Activated CD4-positive, CD25-positive, alpha-beta regulatory T cell treated with anti-CD3 and anti-CD28 coated beads, Interleukin-2, amount 50 U/mL, for 72 hours (primary cell): ENCODE measurements around the gene SARNP.
A peak's percentile ranks its signal among the peaks of the same experiment; 100 is the strongest.
"Not testable (repeated sequence)": the region's sequence is repeated elsewhere in the genome, so short reads cannot be mapped to it uniquely, and the experiment has no call there.

Experiments used
- DNase-seq: peaks from one replicate; pipeline ENCODE4 v3.0.0; 2021

Gene SARNP

DNA sequence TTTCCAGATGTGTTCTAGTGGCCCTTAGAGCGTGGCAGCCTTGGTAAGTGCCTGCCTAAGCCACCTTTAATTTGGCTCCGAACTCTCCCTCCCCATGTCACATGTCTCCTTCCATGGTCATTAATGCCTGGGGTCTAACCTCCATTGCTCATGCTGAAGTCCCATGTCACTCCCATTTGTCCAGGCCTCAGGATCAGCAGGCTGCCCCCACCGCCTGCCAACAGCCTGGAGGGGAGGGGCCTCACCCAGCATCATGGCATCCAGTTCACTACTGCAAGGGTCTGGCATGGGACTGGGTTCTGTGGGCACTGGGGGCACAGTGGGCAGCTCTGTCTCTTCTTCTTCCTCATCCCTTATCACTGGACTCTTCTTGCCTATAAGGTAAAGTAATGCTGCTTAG is 20.8 kb upstream of the SARNP start:
- no peak for DNase-seq

DNA sequence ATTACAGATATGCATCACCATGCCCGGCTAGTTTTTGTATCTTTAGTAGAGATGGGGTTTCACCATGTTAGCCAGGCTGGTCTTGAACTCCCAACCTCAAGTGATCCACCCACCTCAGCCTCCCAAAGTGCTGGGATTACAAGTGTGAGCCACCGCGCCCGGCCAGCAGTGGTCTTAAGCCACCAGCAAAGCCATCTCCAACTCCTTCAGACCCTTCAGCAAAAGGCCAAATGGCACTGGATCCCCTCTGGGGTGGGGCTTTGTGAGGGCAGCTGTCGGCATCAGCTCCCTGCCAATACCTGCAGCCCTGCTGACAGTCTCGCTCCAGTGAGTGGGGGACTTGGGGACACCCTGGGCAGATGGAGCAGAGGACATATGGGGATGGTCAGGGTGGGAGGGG is 16.9 kb upstream of the SARNP start:
- not testable (repeated sequence) for DNase-seq

DNA sequence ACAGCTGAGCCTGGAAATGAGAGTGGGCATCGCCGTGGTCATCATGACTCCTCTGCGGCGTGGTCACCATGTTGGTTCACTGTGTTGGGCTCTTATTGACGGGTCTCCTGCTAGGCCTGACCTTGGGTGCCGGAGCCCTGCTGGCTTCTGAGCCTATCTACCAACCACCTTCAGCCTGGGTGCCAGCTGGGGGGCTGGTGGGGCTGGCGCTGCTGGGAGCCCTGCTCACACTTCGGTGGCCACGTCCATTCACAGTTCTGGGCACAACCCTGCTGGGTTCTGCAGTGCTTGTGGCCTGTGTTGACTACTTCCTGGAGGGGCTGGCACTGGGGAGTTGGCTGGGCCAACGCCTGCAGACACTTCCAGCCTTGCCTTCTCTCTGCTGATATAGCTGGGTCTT is 15.5 kb upstream of the SARNP start:
- DNase-seq = no peak

DNA sequence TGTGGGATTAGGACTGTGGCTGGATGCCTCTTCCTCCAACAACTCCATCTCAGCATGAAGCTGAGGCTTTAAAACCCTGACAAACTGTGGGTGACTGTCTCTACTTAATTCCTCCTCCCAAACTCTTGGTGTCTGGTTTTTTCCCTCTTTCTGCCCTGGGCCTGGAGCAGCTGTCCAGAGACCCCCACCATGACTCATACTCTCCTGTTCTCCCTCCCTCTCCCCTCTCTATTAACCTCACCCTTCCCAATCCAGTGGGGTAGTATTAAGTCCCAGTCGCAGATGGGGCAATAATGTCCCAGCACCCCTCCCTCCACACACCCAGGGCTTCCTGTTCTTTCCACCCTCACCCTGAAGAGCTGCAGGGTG is 13.9 kb upstream of the SARNP start:
- DNase-seq = no peak

DNA sequence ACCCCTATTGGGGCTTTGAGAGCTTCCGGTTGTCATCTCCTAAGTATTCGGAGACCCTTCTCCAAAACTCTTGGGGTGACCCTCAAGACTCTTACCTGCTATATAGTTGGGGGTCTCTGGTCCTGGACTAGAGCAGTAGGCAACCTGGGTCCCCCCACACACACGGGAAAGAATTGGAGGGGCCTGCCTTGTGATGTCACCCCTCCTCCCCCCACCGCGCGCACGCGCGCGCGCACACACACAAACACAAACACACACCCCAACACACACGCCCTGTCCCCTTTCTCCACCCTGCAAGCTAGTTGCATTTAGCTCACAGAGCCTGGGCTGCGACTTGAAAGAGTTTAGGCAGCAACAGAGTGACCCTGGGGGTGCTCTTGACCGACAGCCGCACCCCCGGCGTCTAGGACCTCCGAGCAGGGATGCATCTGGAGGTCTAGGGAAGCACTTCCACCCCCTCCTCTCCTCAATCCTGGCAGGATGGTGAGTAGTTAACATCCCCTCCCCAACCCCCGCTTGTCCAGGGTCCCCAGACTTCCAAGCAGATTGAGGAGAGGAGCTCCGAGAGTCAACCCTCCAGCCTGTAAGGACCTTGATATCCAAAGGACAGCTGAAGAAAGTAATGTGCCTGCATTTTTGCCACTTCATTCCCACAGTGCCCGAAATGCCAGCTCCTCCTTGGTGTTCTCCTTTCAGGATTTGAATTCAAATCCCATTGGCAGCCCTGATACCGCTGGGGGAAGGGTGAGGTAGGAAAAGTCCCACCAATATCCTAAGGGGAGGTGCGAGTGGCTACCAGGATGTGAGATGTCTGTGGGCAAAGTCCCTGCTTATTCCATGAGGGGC is 13.3 kb upstream of the SARNP start:
- DNase-seq = no peak

DNA sequence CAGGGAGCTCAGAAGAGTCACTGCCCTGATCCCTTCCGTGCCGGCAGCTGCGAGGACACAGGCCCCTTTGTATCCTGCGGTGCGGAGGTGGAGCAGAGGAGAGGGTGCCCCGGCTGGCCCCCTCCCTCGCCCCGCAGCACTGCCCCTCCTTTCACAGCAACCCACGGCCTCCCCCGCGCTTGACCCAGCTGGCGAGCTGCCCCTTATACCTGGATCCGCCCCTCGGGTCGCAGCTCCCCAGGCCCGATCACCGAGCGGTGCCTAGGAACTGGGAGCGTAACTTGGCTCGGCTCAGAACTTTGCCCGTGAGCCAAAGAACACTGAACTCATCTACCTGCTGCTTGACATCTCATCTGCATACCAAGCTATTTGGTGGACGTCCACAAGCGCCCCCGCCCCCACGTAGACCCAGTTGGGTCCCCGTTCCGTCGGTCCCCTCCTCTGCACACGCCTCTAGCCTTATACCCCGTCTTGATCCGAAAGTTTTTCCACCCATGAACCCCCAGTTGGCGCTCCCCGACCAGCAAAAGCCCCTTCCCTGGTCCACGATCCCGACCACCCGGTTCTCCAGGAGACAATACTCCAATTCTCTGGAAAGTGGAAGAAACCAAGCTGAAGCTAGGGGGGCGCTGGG is 12.6 kb upstream of the SARNP start:
- peak; percentile 48 for DNase-seq

DNA sequence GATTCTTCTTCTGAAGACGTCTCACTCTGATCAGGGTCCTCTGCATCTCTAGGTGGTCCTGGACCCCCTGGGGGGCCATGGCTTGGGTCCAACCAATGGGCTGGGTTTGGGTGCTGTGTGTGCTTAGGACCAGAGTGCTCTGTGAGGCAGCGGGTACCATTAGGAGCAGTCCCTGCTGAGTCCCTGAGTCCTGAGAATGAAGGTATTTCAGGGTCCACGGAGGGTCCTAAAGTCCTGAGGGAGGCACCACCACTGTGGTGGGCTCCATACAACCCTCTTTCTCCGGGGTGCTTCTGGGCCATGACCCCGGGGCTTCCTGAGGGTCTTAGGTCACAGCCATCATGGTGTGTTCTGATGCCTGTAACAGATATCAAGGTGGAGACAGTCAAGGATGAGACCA is 10.8 kb upstream of the SARNP start:
- no peak for DNase-seq

DNA sequence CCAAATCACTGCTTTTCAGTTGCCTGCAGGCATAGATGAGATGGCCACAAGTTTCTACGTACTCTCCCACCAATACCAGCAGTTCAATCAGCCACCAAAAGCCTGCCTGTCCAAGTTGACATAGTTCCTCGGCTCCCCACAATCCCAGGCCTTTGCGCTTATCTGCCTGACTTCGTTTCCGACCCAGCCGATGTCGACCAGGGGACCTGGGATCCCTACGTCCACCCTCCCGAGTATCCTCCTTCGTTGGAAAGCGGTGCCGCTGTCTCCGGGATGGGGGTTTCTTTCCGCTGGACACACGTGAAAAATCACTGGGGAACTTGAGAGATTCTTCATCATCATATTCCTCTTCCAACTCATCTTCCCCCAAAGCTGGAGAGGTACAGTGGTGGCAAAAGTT is 10.3 kb upstream of the SARNP start:
- no peak for DNase-seq

DNA sequence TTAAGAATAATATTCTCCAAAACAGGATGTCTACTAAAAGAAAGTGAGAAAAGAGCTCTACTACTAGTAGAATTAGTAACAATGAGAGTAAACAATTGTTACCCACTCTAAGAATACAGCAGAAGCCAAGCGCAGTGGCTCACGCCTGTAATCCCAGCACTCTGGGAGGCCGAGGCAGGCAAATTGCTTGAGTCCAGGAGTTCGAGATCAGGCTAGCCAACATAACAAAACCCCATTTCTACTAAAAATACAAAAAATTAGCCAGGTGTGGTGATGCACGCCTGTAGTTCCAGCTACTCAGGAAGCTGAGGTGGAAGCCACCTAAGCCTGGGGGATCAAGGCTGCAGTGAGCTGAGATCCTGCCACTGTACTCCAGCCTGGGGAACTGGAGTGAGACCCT is 7.2 kb upstream of the SARNP start:
- DNase-seq = no peak

DNA sequence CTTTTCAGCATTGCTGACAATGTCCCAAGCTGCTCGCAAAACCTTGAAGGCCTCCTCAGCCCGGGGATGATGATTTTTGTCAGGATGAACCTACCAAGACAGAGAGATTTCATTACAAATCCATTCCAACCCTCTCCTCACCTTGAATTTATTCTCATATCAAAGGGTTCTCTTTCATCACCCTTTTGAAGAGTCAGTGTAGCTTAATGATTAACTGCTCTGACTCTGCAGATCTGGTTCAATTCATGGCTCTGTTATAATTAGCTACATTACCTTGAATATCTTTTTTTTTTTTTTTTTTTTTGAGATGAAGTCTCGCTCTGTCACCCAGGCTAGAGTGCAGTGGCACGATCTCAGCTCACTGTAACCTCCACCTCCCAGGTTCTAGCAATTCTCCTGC is 5.9 kb upstream of the SARNP start:
- DNase-seq = no peak

DNA sequence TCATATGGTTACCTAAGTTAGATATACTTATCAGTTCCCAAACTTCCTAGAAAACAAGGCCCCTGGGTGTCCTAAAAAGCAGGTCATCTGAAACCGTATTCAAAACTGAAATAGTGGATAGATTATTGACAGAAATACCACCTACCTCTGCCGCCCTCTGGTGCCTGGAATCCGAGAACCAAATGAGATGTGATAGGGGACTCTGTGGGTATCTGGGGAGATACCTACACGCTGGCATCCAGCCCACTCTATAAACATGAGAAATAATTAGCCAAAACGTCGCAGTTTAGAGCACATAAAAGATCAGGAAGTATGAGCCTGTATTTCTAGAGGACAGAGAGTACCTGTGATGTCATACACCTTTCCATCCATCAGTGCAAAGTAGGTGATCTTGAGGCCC is 4.7 kb upstream of the SARNP start:
- no peak for DNase-seq

DNA sequence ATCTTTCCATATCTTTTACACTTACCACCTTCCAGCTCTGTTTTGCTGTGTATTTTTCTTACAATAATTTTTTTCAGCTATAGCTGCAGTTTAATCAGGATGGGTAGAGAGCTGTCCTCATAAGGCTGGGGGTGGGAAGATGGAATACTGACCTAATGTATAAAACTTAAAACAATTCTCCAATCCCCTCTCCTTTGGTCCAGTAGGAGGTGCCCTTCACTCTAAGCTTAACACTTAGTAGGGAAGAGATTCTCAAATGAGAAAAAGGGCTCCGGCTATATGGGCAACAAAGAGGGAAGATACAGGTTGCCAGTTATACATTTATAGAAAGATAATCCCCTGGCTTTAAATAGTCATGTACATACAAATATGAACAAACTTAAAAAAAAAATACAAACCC is 3.2 kb upstream of the SARNP start:
- no peak for DNase-seq

DNA sequence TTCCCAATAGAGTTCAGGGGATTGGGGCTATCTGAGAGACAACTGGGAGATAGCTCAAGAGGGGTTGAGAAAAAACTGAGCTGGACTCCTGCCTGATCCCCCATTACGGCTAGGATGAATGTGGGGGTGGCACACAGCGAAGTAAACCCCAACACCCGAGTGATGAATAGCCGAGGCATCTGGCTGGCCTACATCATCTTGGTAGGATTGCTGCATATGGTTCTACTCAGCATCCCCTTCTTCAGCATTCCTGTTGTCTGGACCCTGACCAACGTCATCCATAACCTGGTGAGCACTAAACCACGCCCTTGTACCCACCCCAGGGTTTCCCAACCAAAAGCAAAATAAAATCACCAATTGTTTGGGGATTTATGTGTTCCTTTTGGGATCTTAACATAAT is 1.4 kb upstream of the SARNP start:
- no peak for DNase-seq

DNA sequence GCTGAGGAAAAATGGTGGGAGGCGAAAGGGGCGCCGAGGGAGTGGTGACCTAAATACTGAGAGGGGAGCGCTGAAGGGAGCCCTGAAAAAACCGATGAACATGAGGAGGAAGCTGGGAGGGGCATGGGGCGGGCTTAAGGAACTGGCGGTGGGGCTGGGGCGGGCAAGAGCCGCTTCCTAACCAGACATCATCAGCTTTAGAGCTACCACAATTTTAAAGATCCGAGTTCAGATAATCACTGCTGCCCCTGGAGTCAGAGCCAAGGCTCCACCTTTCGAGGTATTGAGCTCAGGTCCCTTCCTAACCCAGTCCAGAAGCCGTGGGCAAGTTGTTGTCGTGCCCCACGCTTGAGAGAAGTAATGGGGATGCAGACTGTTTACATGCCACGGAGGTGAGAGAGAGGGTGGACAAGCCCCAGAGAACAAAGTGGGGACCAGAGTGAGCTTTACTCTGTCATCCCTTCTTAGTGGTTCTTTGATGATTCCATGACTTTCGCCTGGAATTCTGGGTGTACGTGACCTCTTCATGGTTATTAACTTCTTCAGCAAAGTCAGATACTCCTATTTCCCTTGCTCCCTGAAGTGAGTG is 710 bp upstream of the SARNP start:
- no peak for DNase-seq

DNA sequence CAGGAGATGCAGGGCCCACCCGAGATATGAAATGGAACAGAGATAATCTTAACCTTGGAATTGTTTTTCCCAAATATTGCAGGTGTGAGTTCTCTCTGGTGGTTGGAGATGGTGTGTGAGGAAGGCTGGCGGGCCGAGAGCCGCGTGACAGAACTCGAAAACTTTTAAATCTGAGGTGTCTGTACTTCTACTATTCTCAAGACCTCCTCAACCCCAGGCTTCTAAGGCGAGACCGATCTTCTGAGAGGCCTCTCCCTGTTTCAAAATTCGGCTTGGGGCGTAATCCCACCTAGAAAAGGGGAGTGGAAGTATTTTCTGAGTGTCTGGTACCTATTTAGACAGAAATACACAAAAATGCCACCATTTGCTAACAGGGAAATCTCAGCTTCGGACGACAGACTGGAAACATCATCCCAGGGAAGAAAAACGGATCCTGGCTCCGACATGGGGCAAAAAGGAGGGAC is 611 bp downstream of the SARNP start:
- DNase-seq = no peak

DNA sequence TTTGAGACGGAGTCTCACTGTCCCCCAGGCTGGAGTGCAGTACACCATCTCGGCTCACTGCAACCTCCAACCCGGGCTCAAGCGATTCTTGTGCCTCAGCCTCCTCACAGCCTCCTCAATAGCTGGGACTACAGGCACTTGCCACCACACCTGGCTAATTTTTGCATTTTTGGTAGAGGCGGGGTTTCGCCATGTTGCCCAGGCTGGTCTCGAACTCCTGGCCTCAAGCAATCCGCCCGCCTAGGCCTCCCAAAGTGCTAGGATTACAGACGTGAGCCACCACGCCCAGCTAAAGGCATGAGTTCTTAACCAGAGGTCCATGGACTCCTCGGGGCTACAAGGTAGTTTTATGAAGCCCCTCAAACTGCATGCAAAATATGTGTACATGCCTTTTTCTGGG is 2.1 kb downstream of the SARNP start:
- no peak for DNase-seq

DNA sequence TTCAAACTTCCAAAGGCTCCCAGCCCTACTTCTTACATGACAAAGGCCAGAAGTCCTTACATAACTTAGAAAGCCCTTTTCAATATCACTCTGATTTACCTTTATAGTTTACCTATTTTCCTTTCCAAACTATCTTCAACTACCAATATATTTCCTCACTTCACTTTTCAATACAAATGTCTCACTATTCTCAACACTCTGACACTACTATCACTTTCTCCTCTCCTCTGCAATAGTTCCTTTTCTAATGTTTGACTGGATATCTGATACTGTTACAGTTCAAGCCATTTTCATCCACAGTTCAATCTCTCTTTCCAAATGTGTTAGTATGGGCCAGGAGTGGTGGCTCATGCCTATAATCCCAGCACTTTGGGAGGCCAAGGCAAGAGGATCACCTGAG is 3.3 kb downstream of the SARNP start:
- no peak for DNase-seq

DNA sequence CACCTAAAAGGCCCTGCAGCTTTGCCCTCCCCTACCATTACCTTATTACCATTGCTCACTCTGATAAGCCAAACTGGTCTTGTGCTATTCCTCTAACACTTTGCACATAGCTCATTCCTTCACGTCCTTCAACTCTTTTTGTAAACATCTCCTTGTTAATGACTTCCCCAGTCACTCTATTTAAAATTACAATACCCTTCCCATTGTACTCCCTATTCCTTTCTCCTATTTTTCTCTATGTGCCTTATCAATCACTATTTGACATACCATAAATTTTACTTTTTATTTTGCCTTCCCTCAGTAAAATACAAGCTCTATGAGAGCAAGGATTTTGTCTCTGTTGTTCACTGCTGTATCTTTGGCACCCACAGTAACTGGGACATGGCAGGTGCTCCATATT is 5.4 kb downstream of the SARNP start:
- DNase-seq = no peak

DNA sequence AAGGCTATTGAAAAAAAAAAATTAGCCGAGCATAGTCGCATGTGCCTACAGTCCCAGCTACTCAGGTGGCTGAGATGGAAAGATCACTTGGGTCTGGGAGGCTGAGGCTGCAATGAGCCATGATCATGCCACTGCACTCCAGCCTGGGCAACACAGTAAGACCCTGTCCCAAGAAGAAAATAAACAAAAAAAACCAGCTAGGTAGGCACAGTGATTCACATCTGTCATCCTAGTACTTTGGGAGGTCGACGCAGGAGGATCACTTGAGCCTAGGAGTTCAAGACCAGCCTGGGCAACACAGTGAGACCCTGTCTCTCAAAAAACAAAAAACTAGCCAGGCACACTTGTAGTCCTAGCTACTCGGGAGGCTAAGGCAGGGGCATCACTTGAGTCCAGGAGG is 8.2 kb downstream of the SARNP start:
- DNase-seq = no peak

DNA sequence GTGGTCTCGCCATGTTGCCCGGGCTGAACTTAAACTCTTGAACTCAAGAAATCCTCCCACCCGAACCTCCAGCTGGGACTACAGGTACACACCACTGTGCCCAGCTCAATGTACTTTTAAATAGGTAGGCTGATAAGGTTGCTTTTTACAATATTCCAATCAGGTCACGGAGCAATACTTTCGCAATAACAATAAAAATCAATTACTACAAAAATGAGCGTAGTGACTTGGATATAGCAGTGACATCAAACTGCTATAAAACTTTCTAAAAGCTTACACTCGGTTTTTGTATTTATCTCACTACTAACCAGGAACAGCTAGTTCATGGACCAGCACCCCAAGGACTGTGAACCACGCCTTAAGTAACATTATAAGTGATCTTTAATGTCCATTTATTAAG is 10.5 kb downstream of the SARNP start:
- DNase-seq = no peak

DNA sequence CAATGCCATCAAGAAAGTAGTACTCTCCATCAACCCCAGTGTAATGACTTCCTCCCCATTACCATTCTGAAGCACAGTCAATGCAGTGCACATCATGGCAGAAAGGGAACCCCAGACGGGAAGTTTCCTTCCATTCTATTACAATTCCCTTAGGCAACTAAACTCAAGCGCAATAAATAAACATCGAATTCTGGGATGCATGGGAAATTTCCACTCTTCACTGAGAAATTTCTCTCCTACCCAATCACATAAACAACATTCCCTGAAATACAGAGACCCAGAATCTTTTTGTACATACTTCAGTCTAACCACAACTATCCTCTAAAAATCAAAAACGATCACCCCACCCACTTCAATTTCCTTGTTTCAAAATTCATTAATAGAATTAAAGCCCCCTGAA is 20.0 kb downstream of the SARNP start:
- DNase-seq = no peak

DNA sequence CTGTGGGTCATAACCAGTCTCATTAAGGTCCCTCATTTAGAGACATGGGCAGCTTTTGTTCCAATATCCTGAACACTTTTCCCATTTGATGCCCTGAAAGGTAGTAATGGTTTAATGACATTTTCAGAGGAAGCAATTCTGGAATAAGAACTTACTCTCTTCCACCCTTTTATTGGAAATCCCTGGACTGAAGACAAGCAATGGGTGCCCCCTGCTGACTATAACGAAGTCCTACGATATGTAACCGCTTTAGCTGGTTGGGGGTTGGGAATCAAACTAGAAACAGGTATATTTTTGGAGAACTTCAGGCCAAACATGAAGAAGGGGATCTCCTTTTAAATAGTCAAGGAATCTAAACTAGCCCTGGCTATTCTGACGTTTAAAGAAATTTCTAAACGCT is 20.5 kb downstream of the SARNP start:
- no peak for DNase-seq

DNA sequence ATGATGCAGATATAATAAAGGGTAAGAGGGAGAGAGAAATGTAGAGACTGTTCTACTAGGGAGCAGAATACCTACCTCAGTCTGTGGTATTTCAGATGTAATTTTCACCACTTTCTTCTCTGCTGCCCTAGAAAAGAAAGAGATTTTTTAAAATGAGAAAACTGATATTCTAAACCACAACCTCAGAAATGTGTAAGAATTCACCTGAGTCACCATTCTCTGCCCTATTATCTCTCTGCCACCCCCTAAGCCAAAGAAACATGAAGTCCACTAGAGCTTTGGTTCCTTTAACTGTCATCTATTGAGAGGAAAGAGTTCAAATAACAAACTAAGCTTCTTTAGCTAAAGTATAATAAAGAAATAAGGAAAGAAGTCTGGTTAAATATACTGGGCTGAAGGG is 21.6 kb downstream of the SARNP start:
- DNase-seq = no peak

DNA sequence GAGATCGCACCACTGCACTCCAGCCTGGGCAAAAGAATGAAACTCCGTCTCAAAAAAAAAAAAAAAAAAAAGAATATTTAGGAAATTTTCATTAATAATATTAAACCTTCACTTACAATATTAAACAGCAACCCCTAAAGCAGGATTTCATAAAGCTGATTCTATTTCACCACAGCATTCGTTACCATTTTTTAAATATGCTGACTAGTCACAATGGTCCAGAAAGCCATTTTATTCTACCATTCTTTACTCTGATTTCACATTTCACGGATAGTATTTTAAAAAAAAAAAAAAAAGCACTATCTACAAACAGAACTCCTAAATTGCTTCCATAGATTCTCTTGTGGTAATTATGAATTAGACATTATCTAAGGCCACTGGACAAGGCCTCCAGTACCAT is 27.6 kb downstream of the SARNP start:
- DNase-seq = no peak

DNA sequence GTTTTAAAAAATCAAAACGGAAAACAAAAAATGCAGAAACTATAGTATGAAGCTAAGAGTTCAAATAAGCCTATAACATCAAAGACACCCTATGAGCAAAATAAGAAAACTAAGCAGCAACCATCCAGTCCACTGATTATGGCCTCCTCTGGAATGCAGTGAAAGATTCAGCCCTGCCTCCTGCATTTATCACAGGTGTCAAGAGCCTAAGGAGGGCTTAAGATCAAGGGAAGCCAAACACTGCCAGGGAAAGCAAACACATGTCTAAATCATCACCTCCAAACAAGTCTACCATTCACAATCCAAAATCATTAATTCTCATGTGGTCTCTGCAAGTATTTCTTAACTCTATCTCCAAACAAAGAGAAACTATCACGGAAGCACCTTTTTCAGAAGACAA is 28.4 kb downstream of the SARNP start:
- DNase-seq = no peak
